ENCODE results near the gene UTF1.
"Not testable (repeated sequence)": the region's sequence is repeated elsewhere in the genome, so short reads cannot be mapped to it uniquely, and the experiment has no call there.

Gene UTF1

GRCh38 chr10:133229265-133230043 lies 563 bp upstream of the UTF1 start:
- DNase-seq, result no peak

GRCh38 chr10:133230387-133231195 lies 574 bp downstream of the UTF1 start:
- no peak for DNase-seq

- DNase-seq, result no peak
These were observed 1.4 kb downstream of the UTF1 start for GRCh38 chr10:133231244-133231945.

GRCh38 chr10:133231946-133232574 lies 2.0 kb downstream of the UTF1 start:
- DNase-seq, result no peak

- not testable (repeated sequence) for DNase-seq
These were observed 4.8 kb downstream of the UTF1 start for GRCh38 chr10:133234796-133235195.

- DNase-seq, result no peak
These were observed 5.3 kb downstream of the UTF1 start for GRCh38 chr10:133235265-133235855.

GRCh38 chr10:133235932-133236331 lies 5.9 kb downstream of the UTF1 start:
- DNase-seq, result no peak

GRCh38 chr10:133236401-133237240 lies 6.6 kb downstream of the UTF1 start:
- DNase-seq, result no peak

- DNase-seq, result no peak
These were observed 7.2 kb downstream of the UTF1 start for GRCh38 chr10:133237241-133237587.

GRCh38 chr10:133237588-133238465 lies 7.8 kb downstream of the UTF1 start, which contains the start of gene VENTX:
Gene VENTX (plus strand): TSS chr10:133237855. CDS start chr10:133237915, 60 bp downstream.
- DNase-seq, result no peak

- no peak for DNase-seq
These were observed 8.4 kb downstream of the UTF1 start for GRCh38 chr10:133238466-133238804.

GRCh38 chr10:133239990-133240389 lies 10.0 kb downstream of the UTF1 start:
- no peak for DNase-seq

GRCh38 chr10:133241501-133242205 lies 11.6 kb downstream of the UTF1 start:
- no peak for DNase-seq

GRCh38 chr10:133242611-133243356 lies 12.8 kb downstream of the UTF1 start:
- DNase-seq, result no peak

GRCh38 chr10:133243593-133243992 lies 13.6 kb downstream of the UTF1 start:
- no peak for DNase-seq

GRCh38 chr10:133245439-133246235 lies 15.6 kb downstream of the UTF1 start:
- DNase-seq, result no peak

- no peak for DNase-seq
These were observed 16.2 kb downstream of the UTF1 start for GRCh38 chr10:133246236-133246626.

GRCh38 chr10:133247681-133248333 lies 17.8 kb downstream of the UTF1 start:
- DNase-seq, result no peak

Measured in activated CD8-positive, alpha-beta memory T cell treated with anti-CD3 and anti-CD28 coated beads for 24 hours (primary cell).